ENCODE data around the gene DNAJC17. TPM values are rescaled to one million over a fixed set of nuclear protein-coding genes. Genes with fewer than 3 reads are reported as not detected.

Gene DNAJC17
- total RNA-seq, 2 experiments from 2014 or later: 24.2 to 39.9 TPM

- H3K36me3 ChIP-seq (ENCODE audit: insufficient read depth, low read length): no peaks in the 10 kb centered on the region
- CTCF ChIA-PET (ENCODE audit: unreplicated experiment): interaction anchor here (0.6 kb wide), 1 partner anchor 34 kb away, joined by 3 read pairs; no protein-coding TSS in a partner anchor
- POLR2A ChIA-PET: no interaction called here
These were observed 45.3 kb upstream of the DNAJC17 start for GRCh38 chr15:40852529-40852928.

DNA sequence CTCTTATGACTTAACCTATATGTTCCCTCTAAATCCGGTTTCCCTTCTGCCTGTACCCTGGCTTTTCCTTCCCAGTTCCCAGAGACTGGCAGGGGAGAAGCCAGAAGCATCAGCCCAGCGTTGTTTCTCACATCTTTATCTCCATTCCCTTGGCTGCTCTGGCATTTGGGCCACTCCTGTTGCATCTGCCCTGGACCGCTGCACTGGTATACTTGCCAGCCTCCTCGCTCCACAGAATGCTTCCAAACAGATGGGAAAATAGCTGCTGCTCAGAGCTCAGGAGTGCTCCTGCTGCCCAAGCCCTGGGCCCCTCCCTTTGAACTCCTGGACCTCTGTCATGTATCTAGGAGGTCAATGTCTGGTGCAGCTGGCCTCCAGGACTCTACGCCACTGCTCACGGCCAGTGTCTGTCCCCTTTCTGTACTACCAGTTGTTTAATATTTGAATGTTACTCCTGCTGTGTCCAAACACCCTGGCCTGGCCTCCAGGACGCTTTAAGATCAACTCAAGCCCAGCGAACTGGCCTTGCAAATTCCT, 43.4 kb upstream of the DNAJC17 start:
- Histone ChIP-seq H3K27ac (ENCODE audit: low read depth, low read length, poor library complexity, severe bottlenecking) (no peak overlapping the region), H3K4me1 (ENCODE audit: insufficient read depth, low read length, poor library complexity, severe bottlenecking) (peaks cover 17% of the 10 kb centered on the region), H3K4me3 (ENCODE audit: low read depth, low read length, poor library complexity, severe bottlenecking) (no peak overlapping the region), H2AFZ (ENCODE audit: low read length) (no peak overlapping the region), H3K4me2 (ENCODE audit: low read length) (no peak overlapping the region), H3K9me3 (ENCODE audit: low read length) (no peaks in the 10 kb centered on the region), H3K9me2 (ENCODE audit: insufficient read depth, low read length) (no peaks in the 10 kb centered on the region), H4K20me1 (ENCODE audit: insufficient read depth, low read length) (no peaks in the 10 kb centered on the region), H3K79me2 (ENCODE audit: insufficient read depth, low read depth, low read length) (no peaks in the 10 kb centered on the region), H3K36me3 (ENCODE audit: insufficient read depth, low read length) (no peaks in the 10 kb centered on the region)
- ChIA-PET POLR2A (no interaction called here), CTCF (ENCODE audit: unreplicated experiment) (no interaction called here)
- TF ChIP-seq EZH2phosphoT487 (IDR thresholded peaks at IDR 0.05; ENCODE audit: borderline replicate concordance, low read depth, low read length): no peak
- TF ChIP-seq, protein P1, sequence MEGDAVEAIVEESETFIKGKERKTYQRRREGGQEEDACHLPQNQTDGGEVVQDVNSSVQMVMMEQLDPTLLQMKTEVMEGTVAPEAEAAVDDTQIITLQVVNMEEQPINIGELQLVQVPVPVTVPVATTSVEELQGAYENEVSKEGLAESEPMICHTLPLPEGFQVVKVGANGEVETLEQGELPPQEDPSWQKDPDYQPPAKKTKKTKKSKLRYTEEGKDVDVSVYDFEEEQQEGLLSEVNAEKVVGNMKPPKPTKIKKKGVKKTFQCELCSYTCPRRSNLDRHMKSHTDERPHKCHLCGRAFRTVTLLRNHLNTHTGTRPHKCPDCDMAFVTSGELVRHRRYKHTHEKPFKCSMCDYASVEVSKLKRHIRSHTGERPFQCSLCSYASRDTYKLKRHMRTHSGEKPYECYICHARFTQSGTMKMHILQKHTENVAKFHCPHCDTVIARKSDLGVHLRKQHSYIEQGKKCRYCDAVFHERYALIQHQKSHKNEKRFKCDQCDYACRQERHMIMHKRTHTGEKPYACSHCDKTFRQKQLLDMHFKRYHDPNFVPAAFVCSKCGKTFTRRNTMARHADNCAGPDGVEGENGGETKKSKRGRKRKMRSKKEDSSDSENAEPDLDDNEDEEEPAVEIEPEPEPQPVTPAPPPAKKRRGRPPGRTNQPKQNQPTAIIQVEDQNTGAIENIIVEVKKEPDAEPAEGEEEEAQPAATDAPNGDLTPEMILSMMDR (conservative IDR thresholded peaks at IDR 0.05; ENCODE audit: low read length): no peak
- BruUV-seq (replicated peaks): no TSS peak
- no peak for DNase-seq (ENCODE audit: low spot score)
- intact Hi-C loops (cut with micrococcal nuclease; ENCODE audit: unreplicated experiment): no loop called here

More at GRCh38 chr15:40852529-40852928, 45.3 kb upstream of the DNAJC17 start:
- no peak overlapping the region for H3K4me2 ChIP-seq (ENCODE audit: low read length)
- H3K4me1 ChIP-seq (ENCODE audit: insufficient read depth, low read length, poor library complexity, severe bottlenecking): peaks cover 11% of the 10 kb centered on the region
- no peak for DNase-seq (ENCODE audit: low spot score)
- H4K20me1 ChIP-seq (ENCODE audit: insufficient read depth, low read length): no peaks in the 10 kb centered on the region
- no peak overlapping the region for H3K4me3 ChIP-seq (ENCODE audit: low read depth, low read length, poor library complexity, severe bottlenecking)
- intact Hi-C loops (cut with micrococcal nuclease; ENCODE audit: unreplicated experiment): no loop called here
- no peak overlapping the region for H2AFZ ChIP-seq (ENCODE audit: low read length)
- H3K9me2 ChIP-seq (ENCODE audit: insufficient read depth, low read length): no peaks in the 10 kb centered on the region
- H3K27ac ChIP-seq (ENCODE audit: low read depth, low read length, poor library complexity, severe bottlenecking): no peak overlapping the region
- H3K9me3 ChIP-seq (ENCODE audit: low read length): no peaks in the 10 kb centered on the region
- no TSS peak for BruUV-seq (replicated peaks)
- TF ChIP-seq EZH2phosphoT487 (IDR thresholded peaks at IDR 0.05; ENCODE audit: borderline replicate concordance, low read depth, low read length): no peak
- TF ChIP-seq, protein P1 (conservative IDR thresholded peaks at IDR 0.05; ENCODE audit: low read length): no peak
- no peaks in the 10 kb centered on the region for H3K79me2 ChIP-seq (ENCODE audit: insufficient read depth, low read depth, low read length)

DNA sequence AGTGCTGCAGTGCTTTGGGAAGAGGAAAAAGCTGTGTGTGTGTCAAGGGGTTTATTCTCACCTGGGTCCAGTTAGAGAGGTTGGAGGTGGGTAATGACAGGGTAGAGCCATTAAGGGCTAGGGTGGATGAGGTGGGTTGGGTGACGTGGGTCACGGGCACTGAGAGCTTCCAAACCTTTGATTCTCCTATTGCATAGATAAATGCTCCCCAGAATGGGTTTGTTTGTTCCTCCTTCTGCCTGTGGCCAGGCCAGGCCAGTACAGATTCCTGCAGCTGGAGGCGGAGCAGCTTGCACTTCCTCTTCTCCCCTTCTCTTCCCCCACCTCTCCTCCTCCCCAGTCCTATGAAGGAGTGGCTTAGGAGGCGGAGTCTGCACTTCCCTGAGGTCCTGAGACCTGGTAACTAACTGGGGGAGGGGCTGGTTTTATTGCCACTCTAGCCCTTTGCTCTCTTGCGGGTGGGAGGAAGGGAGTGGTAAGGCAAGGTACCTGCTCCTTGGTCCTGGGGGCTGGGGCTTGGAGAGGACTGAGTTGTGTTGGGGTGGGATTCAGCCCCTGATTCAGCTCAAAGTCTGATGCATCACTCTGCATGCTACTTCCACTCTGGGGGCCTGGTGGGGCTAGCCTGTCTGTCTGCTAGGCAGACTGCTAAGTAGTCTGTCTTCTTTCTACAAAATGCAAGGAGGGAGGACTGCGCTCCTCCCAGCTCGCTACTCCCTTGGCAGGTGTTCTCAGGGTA, 40.1 kb upstream of the DNAJC17 start:
- no peaks in the 10 kb centered on the region for H3K36me3 ChIP-seq (ENCODE audit: insufficient read depth, low read length)
- H3K79me2 ChIP-seq (ENCODE audit: insufficient read depth, low read depth, low read length): no peaks in the 10 kb centered on the region
- H3K4me1 ChIP-seq (ENCODE audit: insufficient read depth, low read length, poor library complexity, severe bottlenecking): peaks cover 25% of the 10 kb centered on the region
- TF ChIP-seq, protein P1 (conservative IDR thresholded peaks at IDR 0.05; ENCODE audit: low read length): no peak
- no peak for TF ChIP-seq EZH2phosphoT487 (IDR thresholded peaks at IDR 0.05; ENCODE audit: borderline replicate concordance, low read depth, low read length)
- POLR2A ChIA-PET: interaction anchor here (0.8 kb wide), 1 partner anchor 14 kb away, joined by 3 read pairs; no protein-coding TSS in a partner anchor
- no peaks in the 10 kb centered on the region for H3K9me2 ChIP-seq (ENCODE audit: insufficient read depth, low read length)
- peak overlapping the region; percentile 66 for H3K4me2 ChIP-seq (ENCODE audit: low read length)
- peak; percentile 72 for DNase-seq (ENCODE audit: low spot score)
- peak overlapping the region; percentile 14 for H3K4me3 ChIP-seq (ENCODE audit: low read depth, low read length, poor library complexity, severe bottlenecking)
- intact Hi-C loops (cut with micrococcal nuclease; ENCODE audit: unreplicated experiment): no loop called here
- CTCF ChIA-PET (ENCODE audit: unreplicated experiment): interaction anchor here (1.1 to 3.5 kb wide), 3 partner anchors 11 to 47 kb away, joined by 4 to 19 read pairs (median 4); partner anchors contain the start of gene VPS18
- no TSS peak for BruUV-seq (replicated peaks)
- no peaks in the 10 kb centered on the region for H3K9me3 ChIP-seq (ENCODE audit: low read length)
- no peak overlapping the region for H3K27ac ChIP-seq (ENCODE audit: low read depth, low read length, poor library complexity, severe bottlenecking)
- peak overlapping the region; percentile 76; the same call in 1 of the 2 replicates for H2AFZ ChIP-seq (ENCODE audit: low read length)
- H4K20me1 ChIP-seq (ENCODE audit: insufficient read depth, low read length): no peaks in the 10 kb centered on the region

Data from OCI-LY7 (cell line).